T-cell (primary cell): Measurements from ENCODE around the gene ZNF107. TPM values are rescaled to one million over a fixed set of nuclear protein-coding genes. Genes with fewer than 3 reads are reported as not detected.

Experiments used
- ATAC-seq, 4 experiments: fragments of 200-7000 bp in 3 of 4; fragments of 150-1000 bp in 1 of 4; cut with Tn5 transposase; replicated peaks in 1 of 4; 1 replicate in 3 of 4; 2 replicates in 1 of 4; pipeline ENCODE4 v1.10.0; 2021; ENCODE audit warnings: moderate library complexity in 3 of 4, mild to moderate bottlenecking in 2 of 4, moderate number of reproducible peaks in 1 of 4
- CTCF ChIA-PET, 2 donors: fragments of 300-600 bp; sonication (Branson Sonifier 250); formaldehyde crosslinking; loops; one replicate each; lab custom pipeline; 2022; ENCODE audit warnings: antibody characterized with exemption in 2 of 2; lab: Charles Lee
- POLR2A ChIA-PET, 2 donors: fragments of 300-600 bp; sonication (Branson Sonifier 250); formaldehyde crosslinking; loops; one replicate each; lab custom pipeline; 2022; ENCODE audit warnings: antibody characterized with exemption in 2 of 2; lab: Charles Lee
- DNase-seq, 35 experiments: peaks; one replicate each; pipeline versions ENCODE4 v3.0.0 to v3.0.0-alpha.2; 2013 to 2023
- H3K27ac ChIP-seq: one replicate; pipeline ENCODE4 v1.5.1; 2013; ENCODE audit warnings: low read length
- H3K27me3 ChIP-seq, 2 experiments: replicated peaks in 1 of 2; 1 replicate in 1 of 2; 2 replicates in 1 of 2; pipeline versions ENCODE4 v1.6.1 to v1.7.0; 2013; ENCODE audit warnings: low read length in 1 of 2, mixed read lengths in 1 of 2; ENCODE audit not compliant: control insufficient read depth in 2 of 2, insufficient read depth in 2 of 2; ENCODE audit errors: extremely low read depth in 1 of 2
- H3K36me3 ChIP-seq, 2 donors: 1 replicate in 1 of 2; 2 replicates in 1 of 2; pipeline versions ENCODE4 v1.6.1 to v1.7.0; 2013; ENCODE audit warnings: low read length in 1 of 2; ENCODE audit not compliant: control insufficient read depth in 2 of 2, insufficient read depth in 1 of 2; ENCODE audit errors: extremely low read depth in 1 of 2
- H3K4me1 ChIP-seq, 2 experiments: 1 replicate in 1 of 2; 2 replicates in 1 of 2; pipeline versions ENCODE4 v1.6.1 to v1.7.0; 2013; ENCODE audit warnings: low read length in 2 of 2, mixed read lengths in 1 of 2; ENCODE audit not compliant: insufficient read depth in 2 of 2, control insufficient read depth in 1 of 2; ENCODE audit errors: extremely low read depth in 1 of 2
- H3K4me3 ChIP-seq, 2 donors: 1 replicate in 1 of 2; 2 replicates in 1 of 2; pipeline versions ENCODE4 v1.5.1 to v1.7.0; 2013; ENCODE audit warnings: mild to moderate bottlenecking in 2 of 2, low read length in 1 of 2, moderate library complexity in 1 of 2; ENCODE audit not compliant: control insufficient read depth in 1 of 2; ENCODE audit errors: extremely low read depth in 1 of 2
- H3K9me3 ChIP-seq: 2 replicates; pipeline ENCODE4 v1.7.0; 2013
- H3K27ac Mint-ChIP-seq, 2 donors: one replicate each; pipeline ENCODE4 v1.8.0; 2020 to 2021; ENCODE audit warnings: mild to moderate bottlenecking in 2 of 2, mixed read lengths in 2 of 2
- H3K27me3 Mint-ChIP-seq, 2 donors: one replicate each; pipeline ENCODE4 v1.8.0; 2021 to 2022; ENCODE audit warnings: mixed read lengths in 2 of 2
- H3K36me3 Mint-ChIP-seq: one replicate; pipeline ENCODE4 v1.8.0; 2021; ENCODE audit warnings: mixed read lengths
- H3K4me1 Mint-ChIP-seq, 3 donors: one replicate each; pipeline ENCODE4 v1.8.0; 2020 to 2022; ENCODE audit warnings: mixed read lengths in 3 of 3, mild to moderate bottlenecking in 1 of 3
- H3K4me3 Mint-ChIP-seq, 3 donors: one replicate each; pipeline ENCODE4 v1.8.0; 2020 to 2022; ENCODE audit warnings: mild to moderate bottlenecking in 3 of 3, mixed read lengths in 3 of 3, moderate library complexity in 3 of 3
- H3K9me3 Mint-ChIP-seq, 3 donors: one replicate each; pipeline ENCODE4 v1.8.0; 2020 to 2022; ENCODE audit warnings: mixed read lengths in 3 of 3
- WGBS: methylation state at CpG from one replicate; pipeline ENCODE4 v1.1.5; 2013; ENCODE audit warnings: missing lambda C conversion rate; ENCODE audit not compliant: insufficient coverage; 5-methylcytosine and 5-hydroxymethylcytosine counted together
- total RNA-seq, 35 experiments: library from RNA in 6 of 35; stranded (reverse) in 6 of 35; fragments of 120-200 nt in 1 of 35; gene quantifications; one replicate each; pipeline versions ENCODE4 v1.2.1 to v1.2.4 and lab custom pipeline; 2013 to 2026

ZNF107 gene
- total RNA-seq, 5 donors from 2014 or later (not counting 1 experiment from before 2014, with no cell fraction given): 15.1 to 22.6 (median 21.2) TPM

DNA sequence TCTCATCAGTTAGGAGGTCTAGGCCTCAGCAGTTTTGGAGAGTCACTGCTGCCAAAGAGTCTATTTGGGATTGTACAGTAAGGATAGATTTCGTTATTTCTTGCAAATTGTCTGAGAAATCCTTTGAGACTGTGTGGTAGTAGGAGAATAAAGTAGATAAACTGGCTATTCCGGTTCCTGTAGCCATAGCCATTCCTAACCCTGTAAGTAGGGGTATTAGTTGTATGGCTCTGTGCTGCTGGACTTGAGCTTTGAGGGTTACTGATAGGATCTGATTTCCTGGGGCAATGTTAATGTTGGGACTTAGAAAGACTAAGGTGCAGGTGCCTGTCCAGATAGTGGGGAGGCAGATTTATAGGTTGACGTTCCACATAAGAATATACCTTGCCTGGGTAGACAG, 92.2 kb downstream of the ZNF107 start:
- no peaks in the 10 kb centered on the region for H3K4me1 Mint-ChIP-seq
- DNase-seq (no peak), ATAC-seq (no peak)
- 55% methylated on average over 2 of the region's 3 CpGs for WGBS
- no peaks in the 10 kb centered on the region for H3K27me3 ChIP-seq
- H3K27ac Mint-ChIP-seq: no peak overlapping the region
- no peaks in the 10 kb centered on the region for H3K4me1 ChIP-seq
- H3K9me3 ChIP-seq: no peaks in the 10 kb centered on the region
- no peaks in the 10 kb centered on the region for H3K36me3 Mint-ChIP-seq
- CTCF ChIA-PET: no interaction called here
- H3K36me3 ChIP-seq: no peaks in the 10 kb centered on the region
- POLR2A ChIA-PET: no interaction called here
- H3K4me3 ChIP-seq: no peak overlapping the region
- no peaks in the 10 kb centered on the region for H3K9me3 Mint-ChIP-seq
- no peaks in the 10 kb centered on the region for H3K27me3 Mint-ChIP-seq
- H3K27ac ChIP-seq: no peak overlapping the region
- no peak overlapping the region for H3K4me3 Mint-ChIP-seq

Other genes with a start within 250 kb of the ZNF107 start
- gene ZNF680, start 103.1 kb upstream of the ZNF107 start, total RNA-seq: 10 to 100 TPM in 4 of 5 donors, 1 to 10 TPM in 1; 9.7 to 16.0 (median 15.0) TPM
- 10 to 100 TPM in 4 of 5 donors, 1 to 10 TPM in 1; 9.3 to 13.4 (median 11.1) TPM for gene ZNF138, start 128.3 kb downstream of the ZNF107 start, total RNA-seq
- gene ZNF273, start 237.1 kb downstream of the ZNF107 start, total RNA-seq: 1 to 10 TPM; 5.9 to 9.0 (median 7.4) TPM